Peyer's patch (tissue), 4 donors: ENCODE results near the gene GDF7. TPM values are rescaled to one million over a fixed set of nuclear protein-coding genes. Genes with fewer than 3 reads are reported as not detected.
"Not testable (repeated sequence)": the region's sequence is repeated elsewhere in the genome, so short reads cannot be mapped to it uniquely, and the experiment has no call there.

Experiments
- DNase-seq, 3 donors: peaks; one replicate each; pipeline ENCODE4 v3.0.0-alpha.2; 2017 to 2019
- H3K27ac ChIP-seq, 4 donors: fragments of 200-600 bp; sonication (generic); one replicate each; pipeline ENCODE4 v1.5.1; 2016 to 2019
- H3K27me3 ChIP-seq, 2 donors: fragments of 200-600 bp; sonication (generic); one replicate each; pipeline ENCODE4 v1.5.1; 2019
- H3K36me3 ChIP-seq, 3 donors: fragments of 200-600 bp; sonication (generic); one replicate each; pipeline ENCODE4 v1.5.1; 2016 to 2019
- H3K4me1 ChIP-seq, 4 donors: fragments of 200-600 bp; sonication (generic); one replicate each; pipeline ENCODE4 v1.5.1; 2016 to 2019
- H3K4me3 ChIP-seq, 4 donors: fragments of 200-600 bp; sonication (generic); 1 replicate in 3 of 4; 2 replicates in 1 of 4; pipeline ENCODE4 v1.5.1; 2016 to 2019; ENCODE audit warnings: mild to moderate bottlenecking in 1 of 4
- H3K9me3 ChIP-seq, 4 donors: fragments of 200-600 bp; sonication (generic); one replicate each; pipeline ENCODE4 v1.5.1; 2016 to 2019; ENCODE audit warnings: mild to moderate bottlenecking in 1 of 4
- POLR2A ChIP-seq, 2 donors: fragments of 450-650 bp; IDR thresholded peaks; one replicate each; pipeline ENCODE4 v1.5.1; 2017; ENCODE audit warnings: antibody characterized with exemption in 2 of 2, mild to moderate bottlenecking in 2 of 2, moderate library complexity in 2 of 2
- total RNA-seq, 4 donors: library from RNA; depleted of rRNA; stranded (reverse); fragments of >200 nt; gene quantifications; one replicate each; pipeline ENCODE4 v1.1.0, GENCODE V29; 2016
- TF ChIP-seq, protein P1 (sequence below), 6 experiments: fragments of 450-650 bp in 4 of 6; fragments of 200-600 bp in 2 of 6; sonication (generic) in 1 of 6; IDR thresholded peaks; one replicate each; pipeline ENCODE4 v1.5.1; 2017 to 2019; ENCODE audit warnings: antibody characterized with exemption in 6 of 6, mild to moderate bottlenecking in 3 of 6, moderate library complexity in 1 of 6

The GDF7 gene
- total RNA-seq, 4 donors from 2014 or later, result 0.09 to 1.7 (median 0.38) TPM

DNA sequence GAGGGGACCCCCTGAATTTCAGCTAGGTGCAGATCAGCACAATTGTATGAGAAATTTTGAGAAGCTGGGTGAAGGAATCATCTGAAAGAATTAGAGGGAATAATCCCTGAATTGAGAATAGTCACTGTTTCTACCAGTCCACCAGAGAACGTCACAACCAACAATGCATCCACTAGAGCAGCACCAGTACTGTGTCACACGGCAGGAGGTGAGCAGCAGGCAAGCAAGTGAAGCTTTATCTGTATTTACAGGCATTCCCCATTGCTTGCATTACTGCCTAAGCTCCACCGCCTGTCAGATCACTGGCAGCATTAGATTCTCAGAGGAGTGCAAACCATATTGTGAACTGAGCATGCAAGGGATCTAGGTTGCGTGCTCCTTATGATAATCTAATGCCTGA, 40.7 kb downstream of the GDF7 start:
- no peak for DNase-seq
- H3K4me3 ChIP-seq, result no peak overlapping the region
- H3K27me3 ChIP-seq, result no peaks in the 10 kb centered on the region
- no peak overlapping the region for H3K27ac ChIP-seq
- H3K9me3 ChIP-seq, result no peaks in the 10 kb centered on the region
- H3K4me1 ChIP-seq, result no peaks in the 10 kb centered on the region
- no peak for TF ChIP-seq POLR2A (IDR thresholded peaks at IDR 0.05)
- TF ChIP-seq, protein P1, sequence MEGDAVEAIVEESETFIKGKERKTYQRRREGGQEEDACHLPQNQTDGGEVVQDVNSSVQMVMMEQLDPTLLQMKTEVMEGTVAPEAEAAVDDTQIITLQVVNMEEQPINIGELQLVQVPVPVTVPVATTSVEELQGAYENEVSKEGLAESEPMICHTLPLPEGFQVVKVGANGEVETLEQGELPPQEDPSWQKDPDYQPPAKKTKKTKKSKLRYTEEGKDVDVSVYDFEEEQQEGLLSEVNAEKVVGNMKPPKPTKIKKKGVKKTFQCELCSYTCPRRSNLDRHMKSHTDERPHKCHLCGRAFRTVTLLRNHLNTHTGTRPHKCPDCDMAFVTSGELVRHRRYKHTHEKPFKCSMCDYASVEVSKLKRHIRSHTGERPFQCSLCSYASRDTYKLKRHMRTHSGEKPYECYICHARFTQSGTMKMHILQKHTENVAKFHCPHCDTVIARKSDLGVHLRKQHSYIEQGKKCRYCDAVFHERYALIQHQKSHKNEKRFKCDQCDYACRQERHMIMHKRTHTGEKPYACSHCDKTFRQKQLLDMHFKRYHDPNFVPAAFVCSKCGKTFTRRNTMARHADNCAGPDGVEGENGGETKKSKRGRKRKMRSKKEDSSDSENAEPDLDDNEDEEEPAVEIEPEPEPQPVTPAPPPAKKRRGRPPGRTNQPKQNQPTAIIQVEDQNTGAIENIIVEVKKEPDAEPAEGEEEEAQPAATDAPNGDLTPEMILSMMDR (IDR thresholded peaks at IDR 0.05), result no peak
- H3K36me3 ChIP-seq, result peaks cover 0 to 7% (median 0%) of the 10 kb centered on the region in 3 donors

DNA sequence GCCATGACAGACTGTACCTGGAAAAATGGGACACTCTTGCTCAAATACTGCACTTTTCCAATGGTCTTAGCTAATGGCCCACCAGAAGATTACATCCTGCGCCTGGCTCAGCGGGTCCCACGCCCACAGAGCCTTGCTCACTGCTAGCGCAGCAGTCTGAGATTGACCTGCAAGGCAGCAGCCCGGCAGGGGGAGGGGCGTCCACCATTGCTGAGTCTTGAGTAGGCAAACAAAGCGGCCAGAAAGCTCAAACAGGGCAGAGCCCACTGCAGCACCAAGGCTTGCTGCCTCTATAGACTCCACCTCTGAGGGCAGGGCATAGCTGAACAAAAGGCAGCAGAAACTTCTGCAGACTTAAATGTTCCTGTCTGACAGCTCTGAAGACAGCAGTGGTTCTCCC, 44.7 kb downstream of the GDF7 start:
- not testable (repeated sequence) for H3K4me1 ChIP-seq, DNase-seq, H3K36me3 ChIP-seq, H3K27ac ChIP-seq, H3K9me3 ChIP-seq, H3K4me3 ChIP-seq, H3K27me3 ChIP-seq

DNA sequence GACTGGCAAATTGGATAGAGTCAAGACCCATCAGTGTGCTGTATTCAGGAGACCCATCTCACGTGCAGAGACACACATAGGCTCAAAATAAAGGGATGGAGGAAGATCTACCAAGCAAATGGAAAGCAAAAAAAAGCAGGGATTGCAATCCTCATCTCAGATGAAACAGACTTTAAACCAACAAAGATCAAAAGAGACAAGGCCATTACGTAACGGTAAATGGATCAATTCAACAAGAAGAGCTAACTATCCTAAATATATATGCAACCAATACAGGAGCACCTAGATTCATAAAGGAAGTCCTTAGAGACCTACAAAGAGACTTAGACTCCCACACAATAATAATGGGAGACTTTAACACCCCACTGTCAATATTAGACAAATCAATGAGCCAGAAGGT, 46.6 kb downstream of the GDF7 start:
- H3K4me1 ChIP-seq, H3K27ac ChIP-seq, H3K27me3 ChIP-seq, H3K4me3 ChIP-seq, H3K36me3 ChIP-seq, H3K9me3 ChIP-seq, DNase-seq: not testable (repeated sequence)

DNA sequence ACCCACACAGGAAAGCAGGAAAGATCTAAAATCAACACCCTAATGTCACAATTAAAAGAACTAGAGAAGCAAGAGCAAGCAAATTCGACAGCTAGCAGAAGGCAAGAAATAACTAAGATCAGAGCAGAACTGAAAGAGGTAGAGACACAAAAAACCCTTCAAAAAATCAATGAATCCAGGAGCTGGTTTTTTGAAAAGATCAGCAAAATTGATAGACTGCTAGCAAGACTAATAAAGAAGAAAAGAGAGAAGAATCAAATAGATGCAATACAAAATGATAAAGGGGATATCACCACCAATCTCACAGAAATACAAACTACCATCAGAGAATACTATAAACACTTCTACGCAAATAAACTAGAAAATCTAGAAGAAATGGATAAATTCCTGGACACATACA, 47.5 kb downstream of the GDF7 start:
- H3K27me3 ChIP-seq, H3K4me3 ChIP-seq, DNase-seq, H3K36me3 ChIP-seq, H3K27ac ChIP-seq, H3K4me1 ChIP-seq, H3K9me3 ChIP-seq: not testable (repeated sequence)

- not testable (repeated sequence) for H3K27ac ChIP-seq, H3K36me3 ChIP-seq
Measured at GRCh38 chr2:20716164-20716563, 49.2 kb downstream of the GDF7 start.

GRCh38 chr2:20717641-20718040, 50.7 kb downstream of the GDF7 start:
- no peaks in the 10 kb centered on the region for H3K36me3 ChIP-seq
- no peak overlapping the region for H3K4me3 ChIP-seq
- H3K27me3 ChIP-seq, result no peaks in the 10 kb centered on the region
- no peaks in the 10 kb centered on the region for H3K9me3 ChIP-seq
- TF ChIP-seq POLR2A (IDR thresholded peaks at IDR 0.05), result no peak
- TF ChIP-seq, protein P1 (IDR thresholded peaks at IDR 0.05), result no peak
- H3K27ac ChIP-seq, result no peak overlapping the region
- no peak for DNase-seq
- H3K4me1 ChIP-seq, result no peaks in the 10 kb centered on the region

More at GRCh38 chr2:20716164-20716563, 49.2 kb downstream of the GDF7 start:
- H3K4me3 ChIP-seq, H3K4me1 ChIP-seq, H3K27me3 ChIP-seq, DNase-seq, H3K9me3 ChIP-seq: not testable (repeated sequence)

DNA sequence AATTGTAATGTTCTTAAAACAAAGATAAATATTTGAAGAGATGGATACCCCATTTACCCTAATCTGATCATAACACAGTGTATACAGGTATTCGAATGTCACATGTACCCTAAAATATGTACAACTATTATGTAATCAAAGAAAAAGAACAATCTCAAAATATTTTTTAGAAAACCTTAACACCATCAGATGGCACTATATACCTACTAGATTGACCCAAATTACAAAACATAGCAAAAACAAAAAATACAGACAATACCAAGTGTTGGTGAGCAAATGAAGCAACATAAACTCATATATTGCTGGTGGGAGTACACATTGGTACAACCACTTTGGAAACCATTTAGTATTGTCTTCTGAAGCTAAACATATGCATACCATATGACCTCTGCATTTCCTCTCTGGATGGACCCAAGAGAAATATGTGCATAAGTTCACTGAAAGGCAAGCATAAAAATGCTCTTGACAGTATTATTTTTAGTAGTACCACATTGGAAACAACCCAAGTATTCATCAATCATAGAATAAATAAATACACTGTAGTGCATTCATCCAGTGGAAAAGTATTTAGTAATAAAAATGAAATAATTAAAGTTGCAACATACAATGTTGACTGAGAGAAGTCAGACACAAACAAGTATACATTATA, 55.8 kb downstream of the GDF7 start:
- Histone ChIP-seq H3K9me3 (no peaks in the 10 kb centered on the region), H3K27ac (no peak overlapping the region), H3K4me3 (no peak overlapping the region), H3K27me3 (no peaks in the 10 kb centered on the region), H3K4me1 (no peaks in the 10 kb centered on the region), H3K36me3 (no peaks in the 10 kb centered on the region)
- no peak for TF ChIP-seq POLR2A (IDR thresholded peaks at IDR 0.05)
- TF ChIP-seq, protein P1 (IDR thresholded peaks at IDR 0.05), result no peak
- DNase-seq, result no peak

DNA sequence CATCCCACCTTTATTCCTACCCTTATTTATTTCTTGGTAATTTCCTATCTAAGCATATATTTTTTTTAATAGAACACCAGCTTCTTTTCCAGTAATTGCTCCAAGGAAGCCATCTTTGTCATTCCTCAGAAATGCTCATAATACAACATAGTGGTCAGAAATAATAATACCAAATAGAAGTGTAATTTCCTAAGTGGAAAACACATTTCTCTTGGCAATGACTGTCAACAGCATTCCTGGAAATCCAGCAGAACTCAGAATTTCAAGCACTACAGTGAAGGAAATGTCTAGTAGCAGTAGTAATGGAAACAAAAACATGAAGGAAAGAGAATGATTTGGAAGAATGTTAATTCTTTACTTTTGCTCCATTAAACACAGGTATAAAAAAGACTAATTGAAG, 56.6 kb downstream of the GDF7 start:
- H3K36me3 ChIP-seq, result no peaks in the 10 kb centered on the region
- H3K9me3 ChIP-seq, result no peaks in the 10 kb centered on the region
- no peak overlapping the region for H3K27ac ChIP-seq
- TF ChIP-seq, protein P1 (IDR thresholded peaks at IDR 0.05), result no peak
- TF ChIP-seq POLR2A (IDR thresholded peaks at IDR 0.05), result no peak
- no peaks in the 10 kb centered on the region for H3K27me3 ChIP-seq
- H3K4me1 ChIP-seq, result no peaks in the 10 kb centered on the region
- no peak for DNase-seq
- H3K4me3 ChIP-seq, result no peak overlapping the region
